ENCODE results near the gene NPAS1.

The NPAS1 gene

GRCh38 chr19:47067215-47067847 is 47.7 kb downstream of the NPAS1 start:
- no peak overlapping the region for H3K27ac ChIP-seq
- no peak for TF ChIP-seq ZFX (IDR thresholded peaks at IDR 0.05; ENCODE audit: borderline replicate concordance)
- TF ChIP-seq CTCF (IDR thresholded peaks at IDR 0.05) = no peak

GRCh38 chr19:47068246-47068645 is 48.6 kb downstream of the NPAS1 start:
- TF ChIP-seq CTCF (IDR thresholded peaks at IDR 0.05) (no peak), ZFX (IDR thresholded peaks at IDR 0.05; ENCODE audit: borderline replicate concordance) (no peak)
- H3K27ac ChIP-seq = no peak overlapping the region

GRCh38 chr19:47068876-47069406 is 49.3 kb downstream of the NPAS1 start:
- no peak for TF ChIP-seq CTCF (IDR thresholded peaks at IDR 0.05)
- no peak for TF ChIP-seq ZFX (IDR thresholded peaks at IDR 0.05; ENCODE audit: borderline replicate concordance)

GRCh38 chr19:47069795-47070194 is 50.2 kb downstream of the NPAS1 start:
- TF ChIP-seq CTCF (IDR thresholded peaks at IDR 0.05) (no peak), ZFX (IDR thresholded peaks at IDR 0.05; ENCODE audit: borderline replicate concordance) (no peak)

More at GRCh38 chr19:47068876-47069406, 49.3 kb downstream of the NPAS1 start:
- H3K27ac ChIP-seq = no peak overlapping the region

GRCh38 chr19:47070756-47071155 is 51.1 kb downstream of the NPAS1 start:
- no peak overlapping the region for H3K27ac ChIP-seq

More at GRCh38 chr19:47069795-47070194, 50.2 kb downstream of the NPAS1 start:
- no peak overlapping the region for H3K27ac ChIP-seq

GRCh38 chr19:47071731-47072130 is 52.1 kb downstream of the NPAS1 start:
- H3K27ac ChIP-seq = no peak overlapping the region
- TF ChIP-seq CTCF (IDR thresholded peaks at IDR 0.05) = no peak
- no peak for TF ChIP-seq ZFX (IDR thresholded peaks at IDR 0.05; ENCODE audit: borderline replicate concordance)

More at GRCh38 chr19:47070756-47071155, 51.1 kb downstream of the NPAS1 start:
- TF ChIP-seq ZFX (IDR thresholded peaks at IDR 0.05; ENCODE audit: borderline replicate concordance) (no peak), CTCF (IDR thresholded peaks at IDR 0.05) (no peak)

GRCh38 chr19:47072323-47072722 is 52.7 kb downstream of the NPAS1 start:
- no peak overlapping the region for H3K27ac ChIP-seq
- no peak for TF ChIP-seq ZFX (IDR thresholded peaks at IDR 0.05; ENCODE audit: borderline replicate concordance)
- TF ChIP-seq CTCF (IDR thresholded peaks at IDR 0.05) = no peak

Data from 22Rv1 (cell line).